Transverse colon (tissue), 4 donors: ENCODE measurements around the gene ZNF561. TPM values are rescaled to one million over a fixed set of nuclear protein-coding genes. Genes with fewer than 3 reads are reported as not detected.
A peak's percentile ranks its signal among the peaks of the same experiment; 100 is the strongest.

Experiments used
- DNase-seq: peaks from one replicate; pipeline ENCODE4 v3.0.0-alpha.2; 2019
- H3K27ac ChIP-seq, 4 donors: fragments of 200-600 bp; sonication (generic); 2 replicates each; pipeline ENCODE4 v1.5.1; 2016 to 2018; ENCODE audit warnings: inconsistent platforms in 4 of 4
- H3K27me3 ChIP-seq: fragments of 200-600 bp; sonication (generic); 2 replicates; pipeline ENCODE4 v1.5.1; 2017; ENCODE audit warnings: inconsistent platforms
- H3K36me3 ChIP-seq, 4 donors: fragments of 200-600 bp; sonication (generic); 2 replicates each; pipeline ENCODE4 v1.5.1; 2017 to 2019; ENCODE audit warnings: inconsistent platforms in 4 of 4
- H3K4me1 ChIP-seq, 4 donors: fragments of 200-600 bp; sonication (generic); 2 replicates each; pipeline ENCODE4 v1.5.1; 2017 to 2020; ENCODE audit warnings: inconsistent platforms in 4 of 4
- H3K4me3 ChIP-seq, 4 donors: fragments of 200-600 bp; sonication (generic); 1 replicate in 1 of 4; 2 replicates in 3 of 4; pipeline versions ENCODE4 v1.5.1 to v1.6.1; 2017 to 2019; ENCODE audit warnings: inconsistent platforms in 4 of 4
- H3K9me3 ChIP-seq, 2 donors: fragments of 200-600 bp; sonication (generic); 2 replicates each; pipeline ENCODE4 v1.5.1; 2017 to 2019; ENCODE audit warnings: inconsistent platforms in 2 of 2
- EP300 ChIP-seq: sonication (generic); formaldehyde crosslinking; IDR thresholded peaks from one replicate; pipeline ENCODE4 v1.6.1; 2017; ENCODE audit warnings: antibody characterized with exemption, low read depth
- POLR2A ChIP-seq: fragments of 450-650 bp; IDR thresholded peaks from one replicate; pipeline ENCODE4 v1.6.1; 2016; ENCODE audit warnings: antibody characterized with exemption, mild to moderate bottlenecking, moderate library complexity
- POLR2AphosphoS5 ChIP-seq, 3 donors: sonication (generic); formaldehyde crosslinking; IDR thresholded peaks; one replicate each; pipeline ENCODE4 v1.6.1; 2016; ENCODE audit warnings: antibody characterized with exemption in 3 of 3
- WGBS, 2 donors: methylation state at CpG; one replicate each; pipeline ENCODE4 v1.1.5; 2018; ENCODE audit warnings: low coverage in 1 of 2; 5-methylcytosine and 5-hydroxymethylcytosine counted together
- in situ Hi-C, 4 donors: fragments of 200-750 bp; cut with MboI; loops; one replicate each; pipeline versions ENCODE4 v1.15.0 to v1.15.1; 2017; ENCODE audit warnings: low sequenced_read_pairs in 3 of 4, low pct_ligation_motif_present in 1 of 4, low pct_unique_long_range_greater_than_20kb in 1 of 4
- intact Hi-C: fragments of 100-400 bp; cut with DNase I; formaldehyde crosslinking; loops from one replicate; pipeline ENCODE4 v1.15.1; 2023; ENCODE audit warnings: low total_unique reads
- total RNA-seq, 4 donors: library from RNA; depleted of rRNA; stranded (reverse); fragments of >200 nt; gene quantifications; one replicate each; pipeline ENCODE4 v1.1.0, GENCODE V29; 2016
- TF ChIP-seq, protein P1 (sequence below), 5 experiments: fragments of 200-600 bp in 3 of 5; fragments of 450-650 bp in 2 of 5; sonication (generic) in 3 of 5; IDR thresholded peaks; 1 replicate in 2 of 5; 2 replicates in 3 of 5; pipeline ENCODE4 v1.5.1; 2016 to 2017; ENCODE audit warnings: antibody characterized with exemption in 5 of 5, inconsistent platforms in 3 of 5, mild to moderate bottlenecking in 2 of 5, moderate library complexity in 1 of 5

The ZNF561 gene
- total RNA-seq, 4 donors from 2014 or later, result 6.4 to 36.7 (median 26.0) TPM

DNA sequence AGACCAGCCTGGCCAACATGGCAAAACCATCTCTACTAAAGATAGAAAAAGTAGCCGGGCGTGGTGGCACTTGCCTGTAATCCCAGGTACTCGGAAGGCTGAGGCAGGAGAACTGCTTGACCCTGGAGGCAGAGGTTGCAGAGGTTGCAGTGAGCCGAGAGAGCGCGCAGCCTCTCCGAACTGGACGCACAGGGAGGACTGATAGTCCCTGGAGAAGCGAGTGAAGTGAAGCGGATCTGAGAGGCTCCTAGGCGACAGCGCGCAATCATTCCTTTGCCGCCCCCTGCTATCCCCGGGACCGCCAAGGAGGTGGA lies 233 bp downstream of the ZNF561 start:
- H3K4me3 ChIP-seq, result peak overlapping the region; percentile 71 to 91 (median 80)
- H3K4me1 ChIP-seq, result peaks cover 5 to 25% (median 16%) of the 10 kb centered on the region in 4 donors
- intact Hi-C loops (no loop called here), in situ Hi-C loops (loop anchor here in 3 of 4 donors (5.0 to 10.0 kb wide), 2 partner anchors 172 to 174 kb away; no protein-coding TSS in a partner anchor)
- H3K9me3 ChIP-seq, result no peaks in the 10 kb centered on the region
- 0% methylated on average over 10 of the region's 16 CpGs; no CpG with 5 or more reads in 1 of the 2 donors for WGBS, 2 donors
- H3K27me3 ChIP-seq, result no peaks in the 10 kb centered on the region
- TF ChIP-seq POLR2AphosphoS5 (IDR thresholded peaks at IDR 0.05) (no peak), POLR2A (no peak), EP300 (no peak)
- TF ChIP-seq, protein P1, sequence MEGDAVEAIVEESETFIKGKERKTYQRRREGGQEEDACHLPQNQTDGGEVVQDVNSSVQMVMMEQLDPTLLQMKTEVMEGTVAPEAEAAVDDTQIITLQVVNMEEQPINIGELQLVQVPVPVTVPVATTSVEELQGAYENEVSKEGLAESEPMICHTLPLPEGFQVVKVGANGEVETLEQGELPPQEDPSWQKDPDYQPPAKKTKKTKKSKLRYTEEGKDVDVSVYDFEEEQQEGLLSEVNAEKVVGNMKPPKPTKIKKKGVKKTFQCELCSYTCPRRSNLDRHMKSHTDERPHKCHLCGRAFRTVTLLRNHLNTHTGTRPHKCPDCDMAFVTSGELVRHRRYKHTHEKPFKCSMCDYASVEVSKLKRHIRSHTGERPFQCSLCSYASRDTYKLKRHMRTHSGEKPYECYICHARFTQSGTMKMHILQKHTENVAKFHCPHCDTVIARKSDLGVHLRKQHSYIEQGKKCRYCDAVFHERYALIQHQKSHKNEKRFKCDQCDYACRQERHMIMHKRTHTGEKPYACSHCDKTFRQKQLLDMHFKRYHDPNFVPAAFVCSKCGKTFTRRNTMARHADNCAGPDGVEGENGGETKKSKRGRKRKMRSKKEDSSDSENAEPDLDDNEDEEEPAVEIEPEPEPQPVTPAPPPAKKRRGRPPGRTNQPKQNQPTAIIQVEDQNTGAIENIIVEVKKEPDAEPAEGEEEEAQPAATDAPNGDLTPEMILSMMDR (IDR thresholded peaks at IDR 0.05), result no peak
- peaks cover 0 to 35% (median 16%) of the 10 kb centered on the region in 4 donors for H3K36me3 ChIP-seq
- peak overlapping the region; percentile 89 to 93 (median 92) for H3K27ac ChIP-seq
- DNase-seq, result no peak

DNA sequence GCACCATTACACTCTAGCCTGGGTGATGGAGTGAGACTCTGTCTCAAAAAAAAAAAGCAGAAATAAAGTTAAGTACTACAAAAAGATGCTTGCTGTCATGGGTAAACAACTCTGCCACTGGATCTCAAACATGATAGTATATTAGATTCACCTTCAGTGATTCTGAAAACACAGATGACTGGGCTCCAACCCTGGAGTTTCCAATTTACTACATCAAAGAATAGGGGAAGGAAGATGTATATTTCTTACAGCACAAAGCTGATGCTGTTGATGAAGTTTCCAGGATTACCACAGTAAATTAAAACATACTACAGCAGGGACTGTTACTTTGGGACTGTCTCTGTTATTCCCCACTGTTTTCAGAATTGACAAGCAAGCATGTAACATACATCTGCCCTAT lies 5.2 kb downstream of the ZNF561 start:
- peaks cover 6 to 84% (median 52%) of the 10 kb centered on the region in 4 donors for H3K36me3 ChIP-seq
- no peak overlapping the region for H3K4me3 ChIP-seq

DNA sequence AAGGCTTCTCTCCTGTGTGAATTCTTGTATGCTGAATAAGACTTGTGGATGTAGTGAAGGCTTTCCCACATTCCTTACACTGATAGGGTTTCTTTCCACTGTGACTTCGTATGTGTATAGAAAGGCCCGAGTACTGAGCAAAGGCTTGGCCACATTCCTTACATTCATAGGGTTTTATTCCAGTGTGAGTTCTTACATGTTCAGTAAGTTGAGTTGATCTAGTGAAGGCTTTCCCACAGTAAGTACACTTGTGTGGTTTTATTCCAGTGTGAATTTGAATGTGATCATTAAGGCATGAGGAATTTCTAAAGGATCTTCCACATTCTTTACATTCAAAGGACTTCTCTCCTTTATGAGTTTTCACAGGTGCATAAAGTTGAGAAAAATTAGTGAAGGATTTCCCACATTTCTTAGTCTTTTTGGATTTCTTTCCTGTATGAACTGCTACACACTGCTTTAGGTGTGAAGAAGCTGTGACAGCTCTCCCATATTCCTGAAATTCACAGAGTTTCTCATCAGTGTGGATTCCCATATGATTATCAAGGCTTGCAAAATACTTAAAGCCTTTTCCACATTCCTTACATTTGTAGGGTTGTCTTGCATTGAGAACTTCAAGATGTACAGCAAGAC lies 10.4 kb downstream of the ZNF561 start:
- H3K27ac ChIP-seq, result no peak overlapping the region
- no peak overlapping the region for H3K4me3 ChIP-seq
- H3K27me3 ChIP-seq, result no peaks in the 10 kb centered on the region
- 98% methylated on average over 2 of the region's 2 CpGs; no CpG with 5 or more reads in 1 of the 2 donors for WGBS, 2 donors
- intact Hi-C loops (no loop called here), in situ Hi-C loops (no loop called here)
- TF ChIP-seq, protein P1 (IDR thresholded peaks at IDR 0.05), result no peak
- TF ChIP-seq EP300 (no peak), POLR2AphosphoS5 (IDR thresholded peaks at IDR 0.05) (no peak), POLR2A (no peak)
- H3K4me1 ChIP-seq, result no peaks in the 10 kb centered on the region
- peaks cover 58% of the 10 kb centered on the region in 2 donors for H3K9me3 ChIP-seq
- H3K36me3 ChIP-seq, result peaks cover 6 to 73% (median 48%) of the 10 kb centered on the region in 4 donors
- no peak for DNase-seq

More for the DNA sequence above, 5.2 kb downstream of the ZNF561 start:
- in situ Hi-C loops (no loop called here), intact Hi-C loops (no loop called here)
- Histone ChIP-seq H3K4me1 (peaks cover 5 to 10% (median 8%) of the 10 kb centered on the region in 4 donors), H3K9me3 (peaks cover 23 to 32% of the 10 kb centered on the region in 2 donors), H3K27ac (no peak overlapping the region), H3K27me3 (no peaks in the 10 kb centered on the region)
- no peak for DNase-seq
- TF ChIP-seq, protein P1 (IDR thresholded peaks at IDR 0.05), result no peak
- no peak for TF ChIP-seq POLR2A
- no peak for TF ChIP-seq POLR2AphosphoS5 (IDR thresholded peaks at IDR 0.05)
- TF ChIP-seq EP300, result no peak

DNA sequence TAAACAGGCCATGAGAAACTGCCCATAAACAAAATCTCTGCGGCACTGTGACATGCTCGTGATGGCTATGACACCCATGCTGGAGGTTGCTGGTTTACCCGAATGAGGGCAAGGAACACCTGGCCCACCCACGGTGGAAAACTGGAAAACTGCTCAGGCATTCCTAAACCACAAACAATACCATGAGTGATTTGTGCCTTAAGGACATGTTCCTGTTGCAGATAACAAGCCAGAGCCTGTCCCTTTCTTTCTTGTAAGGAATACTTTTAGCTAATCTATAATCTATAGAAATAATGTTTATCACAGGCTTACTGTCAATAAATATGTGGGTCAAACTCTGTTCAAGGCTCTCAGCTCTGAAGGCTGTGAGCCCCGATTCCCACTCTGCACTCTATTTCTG lies 12.1 kb downstream of the ZNF561 start:
- TF ChIP-seq POLR2AphosphoS5 (IDR thresholded peaks at IDR 0.05), result no peak
- no peaks in the 10 kb centered on the region for H3K4me1 ChIP-seq
- in situ Hi-C loops (no loop called here), intact Hi-C loops (no loop called here)
- DNase-seq, result no peak
- H3K27ac ChIP-seq, result no peak overlapping the region
- 92 to 97% methylated on average over 2 to 5 of the region's 5 CpGs for WGBS, 2 donors
- H3K36me3 ChIP-seq, result peaks cover 4 to 56% (median 39%) of the 10 kb centered on the region in 4 donors
- H3K4me3 ChIP-seq, result no peak overlapping the region
- H3K9me3 ChIP-seq, result peaks cover 57 to 58% of the 10 kb centered on the region in 2 donors
- no peaks in the 10 kb centered on the region for H3K27me3 ChIP-seq
